RWPE2 (cell line): ENCODE data around the gene TIMD4.
A peak's percentile ranks its signal among the peaks of the same experiment; 100 is the strongest.

ENCODE experiments used
- ATAC-seq: fragments of 200-7000 bp; cut with Tn5 transposase; 3 replicates; pipeline ENCODE4 v1.9.1; 2021; ENCODE audit warnings: low read depth
- DNase-seq: peaks from one replicate; pipeline ENCODE4 v3.0.0-alpha.2; 2020; ENCODE audit warnings: low spot score
- H3K27ac ChIP-seq: fragments of 450-650 bp; 2 replicates; pipeline ENCODE4 v1.5.1; 2017; ENCODE audit warnings: mild to moderate bottlenecking; ENCODE audit not compliant: poor library complexity, severe bottlenecking
- H3K27me3 ChIP-seq: fragments of 250-450 bp; sonication (Bioruptor Pico); 2 replicates; pipeline ENCODE4 v1.5.1; 2021; ENCODE audit warnings: mild to moderate bottlenecking, moderate library complexity; ENCODE audit not compliant: insufficient read depth, poor library complexity, severe bottlenecking
- H3K36me3 ChIP-seq: fragments of 250-450 bp; sonication (Bioruptor Pico); 2 replicates; pipeline ENCODE4 v1.5.1; 2020; ENCODE audit warnings: low read depth, mild to moderate bottlenecking, moderate library complexity
- H3K4me1 ChIP-seq: fragments of 250-450 bp; sonication (Bioruptor Pico); 2 replicates; pipeline ENCODE4 v1.5.1; 2021; ENCODE audit warnings: mild to moderate bottlenecking, moderate library complexity; ENCODE audit not compliant: insufficient read depth, poor library complexity, severe bottlenecking
- H3K4me3 ChIP-seq: fragments of 250-450 bp; sonication (Bioruptor Pico); 2 replicates; pipeline ENCODE4 v1.5.1; 2021; ENCODE audit warnings: mild to moderate bottlenecking, moderate library complexity; ENCODE audit not compliant: severe bottlenecking
- H3K9me3 ChIP-seq: fragments of 250-450 bp; sonication (Bioruptor Pico); 2 replicates; pipeline ENCODE4 v1.5.1; 2021; ENCODE audit warnings: mild to moderate bottlenecking, moderate library complexity; ENCODE audit not compliant: severe bottlenecking
- TF ChIP-seq, protein P1 (sequence below): fragments of 450-650 bp; IDR thresholded peaks from one replicate; pipeline ENCODE4 v1.5.1; 2017; ENCODE audit warnings: mild to moderate bottlenecking, moderate library complexity; ENCODE audit not compliant: poor library complexity, severe bottlenecking

The TIMD4 gene

GRCh38 chr5:156963125-156963524 lies at the start of gene TIMD4:
TSS of gene TIMD4 (minus strand) at chr5:156963226. CDS start at chr5:156963198, 28 bp downstream.
- no peak for ATAC-seq
- Histone ChIP-seq H3K27ac (no peak within 1 kb of the TSS), H3K9me3 (peaks cover 6% of the 10 kb centered on the region), H3K4me1 (no peaks in the 10 kb centered on the region), H3K36me3 (no peaks in the 10 kb centered on the region), H3K4me3 (no peak within 1 kb of the TSS), H3K27me3 (no peaks in the 10 kb centered on the region)
- TF ChIP-seq, protein P1, sequence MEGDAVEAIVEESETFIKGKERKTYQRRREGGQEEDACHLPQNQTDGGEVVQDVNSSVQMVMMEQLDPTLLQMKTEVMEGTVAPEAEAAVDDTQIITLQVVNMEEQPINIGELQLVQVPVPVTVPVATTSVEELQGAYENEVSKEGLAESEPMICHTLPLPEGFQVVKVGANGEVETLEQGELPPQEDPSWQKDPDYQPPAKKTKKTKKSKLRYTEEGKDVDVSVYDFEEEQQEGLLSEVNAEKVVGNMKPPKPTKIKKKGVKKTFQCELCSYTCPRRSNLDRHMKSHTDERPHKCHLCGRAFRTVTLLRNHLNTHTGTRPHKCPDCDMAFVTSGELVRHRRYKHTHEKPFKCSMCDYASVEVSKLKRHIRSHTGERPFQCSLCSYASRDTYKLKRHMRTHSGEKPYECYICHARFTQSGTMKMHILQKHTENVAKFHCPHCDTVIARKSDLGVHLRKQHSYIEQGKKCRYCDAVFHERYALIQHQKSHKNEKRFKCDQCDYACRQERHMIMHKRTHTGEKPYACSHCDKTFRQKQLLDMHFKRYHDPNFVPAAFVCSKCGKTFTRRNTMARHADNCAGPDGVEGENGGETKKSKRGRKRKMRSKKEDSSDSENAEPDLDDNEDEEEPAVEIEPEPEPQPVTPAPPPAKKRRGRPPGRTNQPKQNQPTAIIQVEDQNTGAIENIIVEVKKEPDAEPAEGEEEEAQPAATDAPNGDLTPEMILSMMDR: no peak
- DNase-seq: no peak

DNA sequence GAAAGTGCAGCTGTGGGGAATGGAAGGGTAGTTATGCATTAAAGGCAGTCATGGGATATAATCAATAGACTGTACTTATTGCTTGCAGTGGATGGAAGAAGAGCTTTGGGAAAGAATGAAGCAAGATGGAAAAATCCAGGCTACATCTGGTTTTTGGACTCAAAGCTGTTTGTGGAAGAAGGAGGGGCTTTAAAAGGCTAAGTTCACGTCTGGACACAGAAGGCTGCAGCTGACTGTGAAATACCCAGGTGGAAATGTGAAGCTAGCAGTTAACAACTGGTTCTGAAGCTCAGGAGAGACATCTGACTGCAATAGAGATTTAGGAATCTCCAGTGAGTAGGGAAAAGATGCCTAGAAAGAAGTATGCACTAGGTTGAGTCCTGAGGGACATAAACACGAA lies 43.2 kb upstream of the TIMD4 start:
- H3K9me3 ChIP-seq: peaks cover 5% of the 10 kb centered on the region
- H3K27ac ChIP-seq: no peak overlapping the region
- TF ChIP-seq, protein P1: no peak
- no peak for DNase-seq
- no peaks in the 10 kb centered on the region for H3K4me1 ChIP-seq
- H3K27me3 ChIP-seq: no peaks in the 10 kb centered on the region
- no peak for ATAC-seq
- H3K36me3 ChIP-seq: no peaks in the 10 kb centered on the region
- no peak overlapping the region for H3K4me3 ChIP-seq

GRCh38 chr5:157004893-157005551 lies 42.0 kb upstream of the TIMD4 start:
- Histone ChIP-seq H3K27ac (no peak overlapping the region), H3K4me3 (no peak overlapping the region), H3K27me3 (no peaks in the 10 kb centered on the region), H3K4me1 (no peaks in the 10 kb centered on the region), H3K36me3 (no peaks in the 10 kb centered on the region), H3K9me3 (peaks cover 3% of the 10 kb centered on the region)
- TF ChIP-seq, protein P1: no peak
- no peak for DNase-seq
- ATAC-seq: peak; percentile 23; the same call in 1 of the 3 replicates

DNA sequence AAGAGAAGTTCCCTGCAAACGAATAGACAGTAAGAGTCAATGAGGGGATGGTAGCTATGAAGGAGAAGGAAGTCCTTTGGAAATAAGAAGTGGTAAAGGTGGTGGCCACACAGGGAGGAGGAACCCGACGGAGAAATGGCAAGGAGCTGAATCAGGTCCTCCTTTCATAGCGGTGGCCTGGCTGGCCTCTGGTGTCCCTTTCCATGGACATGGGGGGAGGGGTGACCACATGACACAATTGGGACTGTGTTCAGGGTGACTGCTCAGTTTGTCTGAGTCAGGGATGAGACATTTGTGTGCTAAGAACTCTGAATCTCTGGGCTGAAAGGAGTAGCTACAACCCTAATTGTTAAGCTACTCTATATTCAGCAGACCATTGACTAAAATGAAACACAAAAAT lies 28.7 kb upstream of the TIMD4 start:
- ATAC-seq: no peak

DNA sequence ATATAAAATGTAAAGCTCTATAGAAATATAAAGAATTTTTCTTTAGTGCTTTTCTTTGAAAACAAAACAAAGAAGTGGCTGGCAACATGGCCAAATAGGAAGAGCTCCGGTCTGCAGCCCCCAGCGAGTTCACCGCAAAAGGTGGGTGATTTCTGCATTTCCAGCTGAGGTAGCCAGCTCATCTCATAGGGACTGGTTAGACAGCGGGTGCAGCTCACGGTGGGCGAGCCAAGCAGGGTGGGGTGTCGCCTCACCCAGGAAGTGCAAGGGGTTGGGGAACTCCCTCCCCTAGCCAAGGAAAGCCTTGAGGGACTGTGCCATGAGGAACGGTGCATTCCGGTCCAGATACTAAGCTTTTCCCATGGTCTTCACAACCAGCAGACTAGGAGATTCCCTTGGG lies 21.0 kb upstream of the TIMD4 start:
- no peaks in the 10 kb centered on the region for H3K4me1 ChIP-seq
- no peaks in the 10 kb centered on the region for H3K27me3 ChIP-seq
- H3K36me3 ChIP-seq: no peaks in the 10 kb centered on the region
- peaks cover 2% of the 10 kb centered on the region for H3K9me3 ChIP-seq
- DNase-seq: no peak
- ATAC-seq: no peak
- no peak overlapping the region for H3K27ac ChIP-seq
- H3K4me3 ChIP-seq: no peak overlapping the region
- TF ChIP-seq, protein P1: no peak

More for the DNA sequence above, 28.7 kb upstream of the TIMD4 start:
- H3K4me1 ChIP-seq: no peaks in the 10 kb centered on the region
- TF ChIP-seq, protein P1: no peak
- no peak overlapping the region for H3K27ac ChIP-seq
- H3K36me3 ChIP-seq: no peaks in the 10 kb centered on the region
- no peaks in the 10 kb centered on the region for H3K27me3 ChIP-seq
- no peak for DNase-seq
- H3K9me3 ChIP-seq: no peaks in the 10 kb centered on the region
- H3K4me3 ChIP-seq: no peak overlapping the region
